ENCODE measurements around the gene GNG11. TPM values are rescaled to one million over a fixed set of nuclear protein-coding genes. Genes with fewer than 3 reads are reported as not detected.

The GNG11 gene
- total and polyA plus RNA-seq, 10 of the 15 experiments (the other 5 are each of a cell fraction or from before 2014, with no cell fraction given): 0.15 to 2.4 (median 0.84) TPM

DNA sequence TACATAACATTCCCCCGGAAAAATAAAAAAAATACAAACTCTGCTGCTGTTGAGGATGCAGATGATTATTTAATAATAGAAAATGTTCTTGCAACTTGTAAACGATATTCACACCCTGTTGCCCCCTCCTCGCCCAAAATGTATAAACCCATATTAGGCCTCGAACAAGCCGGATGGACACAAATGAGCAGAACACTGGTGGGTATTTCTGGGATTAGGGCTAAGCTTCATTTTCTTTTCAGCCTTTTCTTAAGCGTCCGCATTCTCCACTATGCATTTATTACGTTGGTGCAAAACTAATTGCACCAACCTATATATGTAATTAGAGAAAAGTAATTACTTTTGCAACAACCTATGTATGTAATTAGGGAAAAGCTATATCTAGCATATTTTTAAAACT lies 349 bp upstream of the GNG11 start (continued):
- TF ChIP-seq, protein P1, sequence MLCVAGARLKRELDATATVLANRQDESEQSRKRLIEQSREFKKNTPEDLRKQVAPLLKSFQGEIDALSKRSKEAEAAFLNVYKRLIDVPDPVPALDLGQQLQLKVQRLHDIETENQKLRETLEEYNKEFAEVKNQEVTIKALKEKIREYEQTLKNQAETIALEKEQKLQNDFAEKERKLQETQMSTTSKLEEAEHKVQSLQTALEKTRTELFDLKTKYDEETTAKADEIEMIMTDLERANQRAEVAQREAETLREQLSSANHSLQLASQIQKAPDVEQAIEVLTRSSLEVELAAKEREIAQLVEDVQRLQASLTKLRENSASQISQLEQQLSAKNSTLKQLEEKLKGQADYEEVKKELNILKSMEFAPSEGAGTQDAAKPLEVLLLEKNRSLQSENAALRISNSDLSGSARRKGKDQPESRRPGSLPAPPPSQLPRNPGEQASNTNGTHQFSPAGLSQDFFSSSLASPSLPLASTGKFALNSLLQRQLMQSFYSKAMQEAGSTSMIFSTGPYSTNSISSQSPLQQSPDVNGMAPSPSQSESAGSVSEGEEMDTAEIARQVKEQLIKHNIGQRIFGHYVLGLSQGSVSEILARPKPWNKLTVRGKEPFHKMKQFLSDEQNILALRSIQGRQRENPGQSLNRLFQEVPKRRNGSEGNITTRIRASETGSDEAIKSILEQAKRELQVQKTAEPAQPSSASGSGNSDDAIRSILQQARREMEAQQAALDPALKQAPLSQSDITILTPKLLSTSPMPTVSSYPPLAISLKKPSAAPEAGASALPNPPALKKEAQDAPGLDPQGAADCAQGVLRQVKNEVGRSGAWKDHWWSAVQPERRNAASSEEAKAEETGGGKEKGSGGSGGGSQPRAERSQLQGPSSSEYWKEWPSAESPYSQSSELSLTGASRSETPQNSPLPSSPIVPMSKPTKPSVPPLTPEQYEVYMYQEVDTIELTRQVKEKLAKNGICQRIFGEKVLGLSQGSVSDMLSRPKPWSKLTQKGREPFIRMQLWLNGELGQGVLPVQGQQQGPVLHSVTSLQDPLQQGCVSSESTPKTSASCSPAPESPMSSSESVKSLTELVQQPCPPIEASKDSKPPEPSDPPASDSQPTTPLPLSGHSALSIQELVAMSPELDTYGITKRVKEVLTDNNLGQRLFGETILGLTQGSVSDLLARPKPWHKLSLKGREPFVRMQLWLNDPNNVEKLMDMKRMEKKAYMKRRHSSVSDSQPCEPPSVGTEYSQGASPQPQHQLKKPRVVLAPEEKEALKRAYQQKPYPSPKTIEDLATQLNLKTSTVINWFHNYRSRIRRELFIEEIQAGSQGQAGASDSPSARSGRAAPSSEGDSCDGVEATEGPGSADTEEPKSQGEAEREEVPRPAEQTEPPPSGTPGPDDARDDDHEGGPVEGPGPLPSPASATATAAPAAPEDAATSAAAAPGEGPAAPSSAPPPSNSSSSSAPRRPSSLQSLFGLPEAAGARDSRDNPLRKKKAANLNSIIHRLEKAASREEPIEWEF (IDR thresholded peaks at IDR 0.05; ENCODE audit: insufficient replicate concordance, low read depth, low read length): no peak
- TF ChIP-seq MEF2A (IDR thresholded peaks at IDR 0.05; ENCODE audit: insufficient read depth, low read depth, low read length): no peak
- no peak for TF ChIP-seq RAD21 (IDR thresholded peaks at IDR 0.05; ENCODE audit: insufficient read depth, low read depth, low read length)
- TF ChIP-seq HCFC1 (IDR thresholded peaks at IDR 0.05; ENCODE audit: low read length): no peak
- no peak for TF ChIP-seq MTA2 (IDR thresholded peaks at IDR 0.05; ENCODE audit: low read depth)
- TF ChIP-seq MEF2B (IDR thresholded peaks at IDR 0.05; ENCODE audit: partially characterized antibody, poor library complexity, severe bottlenecking): no peak
- no peak for TF ChIP-seq TBL1XR1 (IDR thresholded peaks at IDR 0.05; ENCODE audit: low read depth, low read length)
- no peak for TF ChIP-seq YY1 (IDR thresholded peaks at IDR 0.05; ENCODE audit: low read depth, low read length)
- TF ChIP-seq, protein P2, sequence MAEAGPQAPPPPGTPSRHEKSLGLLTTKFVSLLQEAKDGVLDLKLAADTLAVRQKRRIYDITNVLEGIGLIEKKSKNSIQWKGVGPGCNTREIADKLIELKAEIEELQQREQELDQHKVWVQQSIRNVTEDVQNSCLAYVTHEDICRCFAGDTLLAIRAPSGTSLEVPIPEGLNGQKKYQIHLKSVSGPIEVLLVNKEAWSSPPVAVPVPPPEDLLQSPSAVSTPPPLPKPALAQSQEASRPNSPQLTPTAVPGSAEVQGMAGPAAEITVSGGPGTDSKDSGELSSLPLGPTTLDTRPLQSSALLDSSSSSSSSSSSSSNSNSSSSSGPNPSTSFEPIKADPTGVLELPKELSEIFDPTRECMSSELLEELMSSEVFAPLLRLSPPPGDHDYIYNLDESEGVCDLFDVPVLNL (IDR thresholded peaks at IDR 0.05; ENCODE audit: low read depth, low read length): no peak
- no peak for TF ChIP-seq SMAD1 (IDR thresholded peaks at IDR 0.05; ENCODE audit: low read depth, partially characterized antibody)
- no peak for TF ChIP-seq BRCA1 (IDR thresholded peaks at IDR 0.05; ENCODE audit: low read depth, low read length)
- no peak for TF ChIP-seq TARDBP (IDR thresholded peaks at IDR 0.05; ENCODE audit: borderline replicate concordance)

Measured in GM12878 (cell line).